Hematopoietic multipotent progenitor cell treated with erythropoietin and hydrocortisone succinate and interleukin-3 and kit ligand, for 8 days (in vitro differentiated cells): ENCODE results near the gene SLC40A1.
A peak's percentile ranks its signal among the peaks of the same experiment; 100 is the strongest.

Experiments
- DNase-seq: peaks from one replicate; pipeline ENCODE4 v3.0.0-alpha.2; 2015

SLC40A1 gene

DNA sequence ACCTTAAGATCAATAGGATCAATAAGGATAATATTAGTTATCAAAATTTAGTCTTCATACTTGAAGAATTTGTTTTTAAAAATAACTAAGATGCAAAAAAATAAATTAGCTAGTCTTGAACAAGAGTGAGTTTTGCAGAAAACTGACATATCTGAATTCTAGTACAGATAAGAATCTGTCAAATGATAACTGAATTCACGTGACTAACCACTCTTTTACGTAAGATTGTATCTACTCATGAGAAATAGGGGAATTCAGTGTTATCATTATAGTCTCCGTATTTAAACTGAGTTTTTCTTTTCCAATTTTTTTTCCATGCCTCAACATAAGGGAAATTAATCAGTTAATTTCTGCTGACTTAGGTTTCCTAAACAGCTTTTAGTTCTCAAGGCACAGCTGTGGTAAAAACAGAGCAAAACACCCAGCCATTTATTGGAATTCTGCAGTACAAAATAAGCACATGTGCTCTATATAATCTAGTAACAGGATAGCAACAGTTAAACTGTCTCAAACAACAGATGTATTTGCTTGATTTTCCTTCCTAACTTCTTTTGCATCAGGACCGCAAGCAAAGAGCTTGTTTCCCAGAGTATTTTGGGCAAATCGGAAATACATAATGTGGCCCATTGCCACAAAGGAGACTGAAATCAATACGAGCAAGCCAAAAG, 19.1 kb downstream of the SLC40A1 start:
- DNase-seq: no peak

DNA sequence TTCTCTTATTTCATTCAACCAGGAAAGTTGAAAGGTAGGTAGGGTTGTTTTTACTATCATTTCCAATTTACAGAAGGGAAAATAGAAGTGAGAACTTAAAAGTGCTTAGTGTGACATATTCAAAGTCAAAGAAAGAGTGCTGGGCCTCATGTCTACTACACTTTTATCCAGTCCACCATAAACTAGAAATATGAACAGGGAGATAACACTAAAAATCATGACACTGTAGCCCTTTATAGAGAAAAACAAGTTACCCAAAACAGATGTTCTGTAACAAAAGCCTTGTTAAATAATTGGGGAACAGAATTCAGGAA, 20.4 kb downstream of the SLC40A1 start:
- DNase-seq: no peak

DNA sequence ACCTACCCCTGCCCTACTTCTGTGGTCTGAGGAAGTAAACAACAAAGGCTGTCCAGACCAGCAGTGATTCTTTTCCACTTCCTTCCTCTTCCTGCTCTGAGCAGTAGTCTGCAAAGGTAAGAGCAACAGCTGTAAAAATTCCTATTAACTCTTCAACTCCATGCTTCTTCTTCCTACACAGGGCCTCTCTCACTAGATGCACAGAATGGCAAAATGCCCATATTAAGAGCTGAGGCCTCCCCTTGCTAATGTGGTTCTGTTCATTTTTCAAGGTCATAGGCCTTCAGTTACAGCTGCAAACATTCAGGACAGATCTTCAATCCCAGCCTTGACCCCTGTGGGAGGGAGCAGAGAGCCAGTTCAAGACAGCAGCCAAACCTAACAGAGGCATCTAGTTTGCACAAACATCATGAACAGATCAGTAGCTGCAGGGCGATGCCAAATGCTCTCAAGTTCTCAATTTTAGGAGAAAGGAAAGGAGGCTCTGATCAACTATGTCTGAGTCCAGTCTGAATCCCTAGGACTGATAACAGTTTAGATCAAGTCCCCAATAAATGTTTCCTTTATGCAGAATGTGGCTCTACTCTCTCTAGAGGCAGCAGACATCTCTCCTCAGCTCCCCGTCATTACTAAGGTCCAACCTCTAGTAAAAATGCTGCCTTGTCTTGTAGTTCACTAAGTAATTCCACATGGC, 20.9 kb downstream of the SLC40A1 start:
- DNase-seq: peak; percentile 46

DNA sequence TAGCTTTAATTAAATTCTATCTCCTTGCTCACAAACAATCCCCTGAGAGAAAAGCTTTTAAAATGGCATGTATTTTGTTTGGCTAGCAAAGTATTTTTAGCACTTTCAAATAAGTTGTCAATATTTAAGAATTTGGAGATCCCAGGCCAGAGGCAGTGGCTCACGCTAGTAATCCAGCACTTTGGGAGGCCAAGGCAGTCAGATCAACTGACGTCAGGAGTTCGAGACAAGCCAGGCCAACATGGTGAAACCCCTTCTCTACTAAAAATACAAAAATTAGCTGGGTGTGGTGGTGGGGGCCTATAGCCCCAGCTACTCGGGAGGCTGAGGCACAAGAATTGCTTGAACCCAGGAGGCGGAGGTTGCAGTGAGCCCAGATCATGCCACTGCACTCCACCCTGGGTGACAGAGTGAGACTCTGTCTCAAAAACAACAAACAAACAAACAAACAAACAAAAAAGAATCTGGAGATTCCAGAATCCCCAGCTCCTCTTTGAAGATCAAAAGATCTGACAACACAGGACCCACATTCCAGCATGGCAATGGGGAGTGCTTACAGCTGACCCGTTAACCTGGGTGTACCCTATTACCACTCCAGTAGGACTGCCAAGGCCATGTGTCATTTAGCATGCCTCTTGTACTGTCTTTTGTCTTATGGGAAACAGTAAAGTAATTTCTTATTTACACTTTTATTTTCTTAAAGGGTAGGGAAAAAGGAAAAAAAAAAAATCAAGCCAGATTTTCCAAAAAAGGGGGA, 21.9 kb downstream of the SLC40A1 start:
- DNase-seq: no peak

DNA sequence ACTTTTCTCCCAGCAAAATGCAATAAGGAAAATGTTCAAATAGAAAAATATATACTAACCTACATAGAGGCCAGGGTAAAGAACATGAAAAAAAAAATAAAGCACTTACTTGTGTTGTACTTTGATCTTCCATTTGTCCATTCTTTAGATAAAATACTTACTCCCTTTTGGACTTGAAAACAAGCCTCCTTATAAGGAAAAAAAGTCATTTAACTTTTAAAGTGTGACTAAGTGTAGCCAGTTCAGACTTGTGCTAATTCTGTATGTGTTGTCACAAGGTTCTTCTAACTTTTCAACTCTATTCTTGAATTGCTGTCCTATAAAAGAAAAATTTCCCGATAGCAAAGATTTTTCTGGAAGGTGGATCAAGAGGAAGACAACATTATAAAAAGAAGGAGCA, 23.2 kb downstream of the SLC40A1 start:
- no peak for DNase-seq

DNA sequence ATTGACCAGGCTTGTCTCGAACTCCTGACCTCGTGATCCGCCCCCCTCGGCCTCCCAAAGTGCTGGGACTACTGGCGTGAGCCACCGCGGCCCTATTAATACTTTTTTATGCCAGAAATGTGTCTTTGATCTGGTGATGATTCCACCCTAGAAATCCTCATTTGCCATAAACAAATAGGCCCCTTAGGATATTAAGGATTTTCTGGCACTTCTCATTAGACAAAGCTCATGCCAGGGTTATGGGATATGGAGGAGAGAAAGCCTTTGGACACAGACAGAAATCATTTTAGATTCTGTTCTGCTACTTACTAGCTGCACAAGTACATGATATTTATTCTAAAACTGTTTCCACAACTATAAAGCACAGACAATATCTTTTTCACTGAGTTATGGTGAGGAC, 24.1 kb downstream of the SLC40A1 start:
- no peak for DNase-seq

DNA sequence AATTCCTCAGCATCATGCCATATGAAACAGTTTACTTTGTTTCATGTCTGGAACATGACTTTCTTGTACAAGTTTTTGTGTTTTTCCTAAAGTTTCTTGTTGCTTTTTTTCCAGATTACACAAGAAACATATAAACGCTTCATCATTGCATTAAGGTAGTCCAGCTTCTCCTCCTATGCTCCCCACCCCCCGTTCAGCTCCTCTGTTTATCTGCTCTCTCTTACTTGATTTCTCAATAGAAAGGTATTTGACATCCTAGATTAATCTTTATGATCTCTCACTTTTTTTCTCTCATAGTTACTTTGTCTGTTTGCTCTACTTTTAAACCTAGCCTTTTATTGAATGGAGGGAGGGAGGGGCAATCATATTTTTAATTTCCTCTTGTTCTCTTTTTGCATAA, 25.4 kb downstream of the SLC40A1 start:
- no peak for DNase-seq

DNA sequence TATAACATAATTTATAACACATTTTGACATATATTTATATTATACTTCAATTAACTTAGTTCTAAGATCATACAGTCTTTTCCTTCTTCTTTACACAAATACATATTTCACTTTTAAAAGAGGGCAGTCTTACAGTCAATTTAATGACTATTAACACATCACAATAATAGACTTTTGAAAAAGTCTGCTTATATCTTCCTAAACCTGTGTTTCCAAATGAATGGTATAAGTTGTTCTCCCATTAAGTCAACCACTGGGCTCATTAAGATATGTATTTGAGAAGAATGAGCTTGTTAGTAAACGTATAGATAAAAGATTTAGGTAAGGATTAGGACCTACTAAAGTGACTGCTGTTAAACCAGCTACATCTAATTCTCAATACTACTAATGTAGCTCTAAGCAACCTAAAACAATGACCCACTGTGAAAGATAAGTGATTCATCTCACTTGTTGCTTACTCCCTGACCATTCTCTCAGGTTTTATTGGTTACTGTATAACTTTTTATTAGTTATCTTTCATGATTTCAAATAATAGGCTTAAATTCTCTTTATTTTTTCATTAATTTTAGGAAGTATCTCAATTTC, 27.0 kb downstream of the SLC40A1 start:
- no peak for DNase-seq

DNA sequence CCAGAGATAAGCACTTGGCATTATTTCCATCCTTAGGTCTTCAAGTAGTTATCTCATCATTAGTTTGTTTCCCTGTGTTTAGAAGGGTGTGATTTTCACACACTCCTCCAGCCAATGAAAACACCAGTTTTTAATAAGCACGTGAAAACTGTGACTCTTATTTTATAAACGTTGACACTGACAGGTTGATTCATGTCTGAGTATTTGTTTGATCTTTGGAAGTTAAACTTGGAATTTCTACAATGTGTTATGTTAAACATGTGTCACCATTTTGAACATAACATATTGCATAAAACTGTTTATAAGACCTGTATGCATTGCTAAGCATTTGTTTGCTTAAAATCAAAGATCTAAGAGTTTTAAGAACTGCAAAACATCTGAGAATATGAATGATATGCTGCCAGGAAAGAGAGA, 27.6 kb downstream of the SLC40A1 start:
- DNase-seq: no peak

DNA sequence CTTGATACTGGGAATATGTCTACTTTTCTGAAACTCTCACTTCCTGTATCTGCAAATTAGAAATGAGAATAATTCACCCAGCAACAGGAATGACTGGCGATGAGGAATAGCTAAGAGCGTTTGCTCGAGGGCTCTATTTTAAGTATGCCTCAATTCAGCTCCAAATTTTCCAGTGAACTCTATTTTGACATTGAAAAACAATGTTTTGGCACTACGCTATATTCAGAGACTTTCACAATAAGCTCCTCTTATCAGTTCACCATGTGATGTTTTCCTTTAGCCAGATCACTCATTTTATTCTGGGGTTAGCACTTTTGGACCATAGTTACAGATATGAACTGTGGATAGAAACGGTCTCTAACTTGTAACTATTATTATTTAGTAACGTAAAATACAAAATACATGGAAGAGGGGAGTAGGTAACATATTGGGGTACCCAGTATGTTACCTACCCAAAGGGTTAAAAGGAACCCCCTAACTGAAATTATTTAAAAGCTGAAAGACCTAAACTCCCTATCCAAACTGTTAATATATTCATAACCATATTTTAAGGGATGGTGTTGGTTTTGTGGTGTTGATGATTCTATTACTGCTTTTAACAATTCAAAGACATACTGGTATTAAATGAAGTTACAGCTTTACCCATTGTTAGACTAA, 28.1 kb downstream of the SLC40A1 start:
- no peak for DNase-seq

DNA sequence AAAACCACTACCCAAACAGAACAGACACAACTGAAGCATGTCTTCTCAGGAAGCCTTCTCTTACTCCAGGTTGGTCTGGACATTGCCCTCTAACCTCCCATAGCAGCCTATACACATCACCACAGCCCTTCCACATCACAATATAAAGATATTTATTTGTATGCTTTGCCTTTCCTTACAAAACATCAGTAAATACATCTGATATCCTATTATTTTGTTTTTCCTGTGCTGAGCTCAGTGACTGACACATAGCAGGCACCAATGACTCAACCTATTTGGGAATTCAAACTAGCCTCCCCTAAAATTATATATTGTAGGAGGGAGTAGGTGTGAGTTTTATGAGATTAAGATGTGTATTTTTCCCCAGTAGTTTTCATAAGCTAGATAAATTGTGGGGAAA, 28.8 kb downstream of the SLC40A1 start:
- DNase-seq: no peak

DNA sequence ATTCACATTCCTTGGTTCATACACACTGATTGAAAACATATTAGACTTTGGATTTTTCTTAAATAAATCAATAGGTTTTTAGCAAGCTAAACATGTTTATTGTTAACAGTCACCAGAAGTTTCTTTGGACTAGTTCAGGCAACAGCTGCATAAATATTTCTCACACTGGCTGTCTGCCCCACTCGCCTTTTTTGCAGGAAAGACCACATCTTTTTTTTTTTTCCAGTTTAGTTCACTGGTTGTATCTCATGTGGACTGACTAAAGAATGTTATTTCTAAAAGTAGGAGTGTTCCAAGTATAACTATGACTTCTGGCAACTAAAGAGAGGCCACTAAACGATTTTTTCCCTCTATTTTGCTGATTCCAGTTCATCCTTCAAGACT, 31.1 kb downstream of the SLC40A1 start:
- no peak for DNase-seq

DNA sequence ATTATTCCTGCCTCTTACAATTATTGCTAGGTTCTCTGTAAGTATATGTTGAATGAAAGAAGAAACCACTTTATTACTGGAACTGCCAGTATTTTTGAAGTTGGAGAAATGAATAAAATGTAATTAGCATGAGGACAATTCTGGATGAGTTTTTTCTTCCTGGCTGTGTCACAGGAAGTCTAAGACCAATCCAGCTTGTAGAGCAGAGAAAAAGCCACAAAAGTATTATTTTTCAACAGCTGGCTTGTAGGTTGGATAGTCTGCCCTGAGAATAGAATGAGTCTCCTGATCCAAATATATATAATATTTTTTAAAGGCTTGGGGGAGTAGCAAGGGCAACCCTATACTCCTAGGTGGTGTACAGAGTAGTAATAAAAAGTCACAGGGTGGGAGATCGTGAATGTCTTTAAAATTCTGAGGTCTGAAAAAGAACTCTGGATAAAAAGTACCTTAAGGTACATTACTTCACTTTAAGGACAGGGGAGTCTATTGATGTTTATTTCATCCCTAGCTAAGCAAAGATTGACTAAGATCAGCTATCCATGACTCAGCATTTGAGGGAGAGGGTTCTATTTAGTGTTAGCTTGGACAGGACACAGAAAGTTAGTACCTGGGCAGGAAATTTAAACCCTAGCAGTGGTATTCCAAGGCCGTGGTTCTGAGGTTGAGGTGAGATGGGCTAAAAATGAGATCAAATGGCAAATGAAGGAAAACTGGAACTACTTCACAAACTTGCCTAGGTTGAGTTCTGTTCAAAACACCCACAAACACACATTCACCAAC, 31.7 kb downstream of the SLC40A1 start:
- DNase-seq: no peak

DNA sequence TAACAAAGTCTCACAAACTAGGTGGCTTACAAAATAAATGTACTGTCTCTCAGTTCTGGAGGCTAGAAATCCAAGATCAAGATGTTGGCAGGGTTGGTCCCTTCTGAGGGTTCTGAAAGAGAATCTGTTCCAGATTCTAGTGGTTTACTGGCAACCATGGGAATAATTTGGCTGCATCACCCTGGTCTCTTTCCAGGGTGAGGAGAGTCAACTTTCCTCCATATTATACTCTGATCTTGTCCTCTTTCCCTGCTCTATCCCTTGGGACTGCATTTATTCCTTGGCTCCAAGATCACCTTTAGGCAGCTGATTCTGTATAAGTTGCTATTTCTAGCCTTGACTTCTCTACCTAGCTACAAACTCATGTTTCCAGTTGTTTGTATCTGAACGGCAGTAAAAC, 35.2 kb downstream of the SLC40A1 start:
- DNase-seq: no peak

DNA sequence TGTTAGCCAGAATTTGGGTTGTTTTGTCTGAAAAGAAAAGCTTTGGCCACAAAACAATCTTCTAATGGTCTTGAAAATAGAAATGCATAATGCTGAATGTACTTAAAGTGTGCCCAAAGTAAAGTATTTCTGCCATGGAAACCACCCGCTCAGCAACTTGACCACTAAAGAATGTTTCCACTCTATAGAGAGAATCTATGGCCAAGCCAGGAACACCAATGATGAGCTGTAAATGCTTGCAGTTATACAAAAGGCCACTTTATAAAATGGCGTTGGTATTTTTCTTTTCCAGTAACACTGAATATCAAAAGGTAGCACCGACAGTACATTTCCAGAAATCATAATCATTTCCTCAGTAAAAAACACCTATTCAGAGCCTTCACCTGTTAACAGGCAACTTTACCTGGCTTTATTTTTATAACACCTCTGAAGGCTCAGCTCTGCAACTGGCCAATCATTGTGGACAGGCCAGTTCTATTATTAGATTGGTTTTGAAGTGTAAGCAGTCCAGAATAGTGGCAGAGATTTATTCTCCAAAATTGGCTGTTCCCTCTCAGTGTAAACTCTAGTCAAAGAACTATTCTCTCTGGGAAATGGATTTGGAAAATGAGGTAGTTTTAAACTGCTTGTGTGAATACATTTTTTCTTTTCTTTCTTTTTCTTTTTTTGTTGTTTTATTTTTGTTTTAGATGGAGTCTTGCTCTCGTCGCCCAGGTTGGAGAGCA, 36.1 kb downstream of the SLC40A1 start:
- DNase-seq: no peak

DNA sequence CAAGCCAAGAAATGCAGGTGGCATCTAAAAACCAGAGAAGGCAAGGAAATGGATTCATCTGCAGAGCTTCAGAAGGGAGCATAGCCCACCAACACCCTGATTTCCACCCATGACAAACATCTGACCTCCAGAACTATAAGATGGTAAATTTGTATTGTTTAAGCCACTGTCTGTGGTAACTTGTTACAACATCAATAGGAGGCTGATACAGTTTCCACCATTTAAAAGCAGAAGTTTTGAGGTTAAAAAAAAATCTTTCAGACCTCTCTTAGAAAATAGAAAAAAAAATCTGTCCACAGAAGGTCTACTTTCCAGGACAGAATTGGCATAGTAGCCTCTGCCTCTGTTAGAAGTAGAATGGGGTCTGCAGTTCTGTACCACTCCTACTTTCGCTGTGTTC, 37.2 kb downstream of the SLC40A1 start:
- no peak for DNase-seq

DNA sequence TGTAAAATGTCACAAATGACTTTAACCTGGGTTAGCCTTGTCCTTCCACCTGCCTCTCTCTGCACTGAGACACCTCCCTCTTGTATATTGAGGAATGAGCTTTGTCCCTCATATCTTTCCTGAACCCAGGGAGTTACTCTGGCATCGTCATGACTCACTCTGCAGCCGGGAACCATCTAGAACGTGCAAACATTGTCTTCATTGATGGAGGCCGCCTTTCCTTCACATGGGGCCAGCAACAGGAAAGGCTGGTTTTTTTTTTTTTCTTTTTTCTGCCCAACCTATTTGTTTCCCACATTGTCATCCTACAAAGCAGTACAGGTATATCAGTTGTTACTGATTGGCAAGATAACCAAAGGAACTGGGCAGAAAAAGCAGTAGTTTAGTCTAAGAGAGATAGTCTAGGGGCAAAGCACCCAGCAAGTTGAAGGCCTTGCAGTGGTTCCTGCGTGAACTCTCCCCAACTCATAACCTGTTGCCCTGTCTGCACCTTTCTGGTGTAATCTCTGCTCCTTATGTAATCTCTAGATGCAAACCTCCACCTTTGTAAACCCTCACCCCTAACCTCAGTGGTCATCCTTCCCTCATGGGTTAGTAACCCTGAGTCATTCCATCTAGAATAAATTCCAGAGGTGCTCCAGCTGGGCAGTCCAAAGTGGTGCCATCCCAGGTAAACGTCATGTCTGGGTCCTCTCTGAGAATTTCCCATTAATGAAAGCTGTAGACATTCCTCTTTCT, 38.3 kb downstream of the SLC40A1 start:
- no peak for DNase-seq

DNA sequence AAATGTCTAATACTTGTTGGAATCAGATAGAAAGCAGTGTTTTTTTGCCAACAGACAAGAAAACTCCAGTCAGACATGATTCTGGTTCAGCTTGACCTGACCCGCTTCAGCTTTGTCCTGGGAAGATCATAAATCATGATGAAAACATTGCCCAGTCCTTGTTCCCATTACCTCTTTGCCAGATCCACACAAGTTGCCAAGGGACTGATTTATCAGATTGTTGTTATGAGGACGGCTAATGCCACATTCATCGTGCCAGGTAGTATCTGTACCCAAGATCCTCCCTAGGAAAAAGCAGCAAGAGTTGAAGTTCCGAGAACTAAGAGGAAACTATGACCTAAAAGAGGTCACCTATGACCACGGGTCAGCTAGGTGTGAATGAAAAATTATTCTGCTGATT, 39.0 kb downstream of the SLC40A1 start:
- no peak for DNase-seq

DNA sequence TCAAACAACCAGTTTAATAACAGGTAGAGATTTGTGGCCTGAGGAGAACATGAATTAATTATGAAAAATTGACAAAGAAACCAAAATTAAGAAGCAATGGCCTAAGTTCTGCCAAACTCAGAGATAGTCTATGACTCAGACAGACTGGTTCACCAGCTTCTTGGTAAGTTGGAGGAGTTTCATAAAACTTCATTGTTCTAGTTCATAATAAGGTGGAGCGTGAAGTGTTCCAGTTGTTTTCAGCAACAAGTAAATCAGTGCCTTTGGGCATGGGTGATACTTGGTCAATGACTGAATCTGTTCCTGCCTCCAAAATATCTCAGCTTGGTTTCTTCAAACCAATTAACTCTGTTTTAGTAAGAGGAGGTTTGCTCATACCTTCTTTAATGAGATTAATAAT, 40.0 kb downstream of the SLC40A1 start:
- DNase-seq: no peak

DNA sequence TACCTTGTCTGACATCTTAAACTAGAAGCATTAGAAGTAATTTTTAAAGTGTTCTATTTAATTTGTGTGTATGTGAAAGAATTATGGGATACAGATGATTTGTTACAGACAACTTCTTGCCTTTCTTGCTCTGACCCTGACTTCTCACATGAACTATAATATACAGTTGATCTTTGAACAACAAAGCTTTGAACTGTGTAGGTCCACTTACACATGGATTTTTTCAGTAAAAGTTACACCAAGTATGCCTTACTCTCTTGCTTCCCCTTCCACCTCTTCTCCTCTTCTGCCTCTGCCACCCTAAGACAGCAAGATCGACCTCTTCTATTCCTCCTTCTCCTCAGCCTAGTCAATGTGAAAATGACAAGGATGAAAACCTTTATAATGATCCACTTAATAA, 42.2 kb downstream of the SLC40A1 start:
- no peak for DNase-seq

DNA sequence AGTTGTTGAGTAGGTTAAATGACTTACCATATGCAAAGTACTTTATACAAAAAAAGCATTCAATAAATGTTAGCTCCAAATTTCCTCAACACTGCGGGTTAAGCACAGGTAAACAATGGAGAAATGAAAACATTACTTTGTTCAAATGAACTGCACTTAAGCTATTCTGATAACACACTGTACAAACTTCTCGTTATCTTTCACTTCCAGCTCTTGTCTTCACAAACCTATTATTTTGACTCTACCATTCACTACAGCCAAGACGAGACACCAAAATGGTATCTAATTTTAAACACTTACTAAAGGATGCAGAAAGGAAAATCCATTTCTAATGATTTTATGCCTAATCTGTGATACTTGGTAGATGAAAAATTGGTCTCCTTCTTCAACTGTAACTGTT, 43.8 kb downstream of the SLC40A1 start:
- DNase-seq: peak; percentile 58
